GM19239 (cell line): ENCODE results near the gene TGM5.
A peak's percentile ranks its signal among the peaks of the same experiment; 100 is the strongest.
"Not testable (repeated sequence)": the region's sequence is repeated elsewhere in the genome, so short reads cannot be mapped to it uniquely, and the experiment has no call there.

ENCODE experiments used
- DNase-seq: peaks from one replicate; pipeline ENCODE4 v3.0.0; 2011; ENCODE audit warnings: low spot score; ENCODE audit not compliant: insufficient read length
- FAIRE-seq: peaks from 2 replicates; lab custom pipeline; 2011; peaks lifted over from hg19 to GRCh38; lab: Jason Lieb, UNC

Gene TGM5

DNA sequence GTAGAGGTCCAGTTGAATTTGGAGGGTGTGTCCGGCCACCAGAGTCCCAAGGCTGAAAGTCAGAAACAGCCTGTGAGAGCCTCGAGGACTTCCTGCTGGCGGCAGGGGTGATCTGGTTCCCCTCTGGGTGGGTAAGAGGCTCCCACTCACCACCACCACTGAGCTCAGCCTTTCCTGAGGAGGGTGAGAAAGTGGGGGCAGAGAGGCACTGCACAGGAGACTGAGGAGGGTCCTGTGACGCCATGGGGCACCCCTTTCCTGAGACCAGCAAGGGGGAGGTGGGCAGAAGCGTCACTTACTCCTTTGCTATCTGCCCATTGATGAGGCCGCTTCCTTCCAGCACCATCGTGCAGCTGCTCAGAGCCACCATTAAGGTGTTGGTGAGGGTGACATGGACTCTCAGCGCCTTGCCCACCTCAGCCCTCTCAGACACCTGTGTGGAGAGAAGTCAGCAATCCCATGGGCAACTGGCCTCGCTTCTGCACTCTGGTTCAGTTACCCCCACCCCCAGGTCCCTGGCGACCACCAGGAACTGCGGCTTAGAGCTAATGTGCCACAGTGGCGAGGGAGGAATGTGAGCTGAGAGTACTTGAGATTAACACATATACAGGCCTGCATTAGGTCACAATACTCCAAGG is 10.0 kb upstream of the TGM5 start:
- DNase-seq (no peak), FAIRE-seq (no peak)

- FAIRE-seq (no peak), DNase-seq (no peak)
These were observed 9.2 kb upstream of the TGM5 start for GRCh38 chr15:43275740-43276562.

DNA sequence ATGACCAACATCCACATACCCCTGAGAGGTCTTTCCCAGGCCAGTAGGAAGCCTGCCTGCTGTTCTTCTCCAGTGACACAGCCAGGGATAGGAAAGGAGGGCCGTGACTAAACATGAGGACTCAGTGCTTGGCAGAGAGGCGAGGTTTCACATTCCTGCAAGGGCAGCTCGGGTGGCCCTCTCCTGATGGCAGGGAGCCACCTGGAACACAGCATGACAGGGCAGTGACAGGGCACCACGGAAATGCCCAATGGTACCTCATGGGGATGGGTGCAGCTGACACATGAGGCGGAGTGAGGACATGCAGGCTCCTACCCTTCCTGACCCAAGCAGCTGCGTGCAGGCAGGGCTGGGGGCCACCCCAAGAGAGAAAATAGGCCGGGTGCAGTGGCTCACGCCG is 7.4 kb upstream of the TGM5 start:
- no peak for FAIRE-seq

DNA sequence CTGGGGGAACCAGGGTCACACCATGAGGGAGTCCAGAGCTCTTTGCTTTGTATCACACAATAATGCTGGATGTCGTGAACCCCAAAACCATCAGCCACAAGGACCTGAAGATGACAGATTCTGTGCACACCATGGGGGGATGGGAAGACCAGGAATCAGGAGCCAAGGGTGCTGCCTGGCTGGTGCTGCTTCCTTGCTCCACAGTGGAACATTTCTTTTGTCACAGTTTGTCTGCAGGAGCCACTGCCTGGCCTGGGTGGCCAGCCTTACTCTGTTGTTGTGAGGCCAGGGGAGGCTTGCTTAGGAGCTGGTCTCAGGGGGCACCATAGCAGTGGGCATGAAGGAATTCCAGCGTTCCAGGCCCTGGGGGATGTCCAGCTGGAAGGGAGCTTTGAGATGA is 6.5 kb upstream of the TGM5 start:
- DNase-seq (no peak), FAIRE-seq (no peak)

More for the DNA sequence above, 7.4 kb upstream of the TGM5 start:
- DNase-seq: no peak

GRCh38 chr15:43271908-43272307 is 5.2 kb upstream of the TGM5 start:
- FAIRE-seq, DNase-seq: not testable (repeated sequence)

- FAIRE-seq (no peak), DNase-seq (no peak)
These were observed 4.1 kb upstream of the TGM5 start for GRCh38 chr15:43270676-43271306.

DNA sequence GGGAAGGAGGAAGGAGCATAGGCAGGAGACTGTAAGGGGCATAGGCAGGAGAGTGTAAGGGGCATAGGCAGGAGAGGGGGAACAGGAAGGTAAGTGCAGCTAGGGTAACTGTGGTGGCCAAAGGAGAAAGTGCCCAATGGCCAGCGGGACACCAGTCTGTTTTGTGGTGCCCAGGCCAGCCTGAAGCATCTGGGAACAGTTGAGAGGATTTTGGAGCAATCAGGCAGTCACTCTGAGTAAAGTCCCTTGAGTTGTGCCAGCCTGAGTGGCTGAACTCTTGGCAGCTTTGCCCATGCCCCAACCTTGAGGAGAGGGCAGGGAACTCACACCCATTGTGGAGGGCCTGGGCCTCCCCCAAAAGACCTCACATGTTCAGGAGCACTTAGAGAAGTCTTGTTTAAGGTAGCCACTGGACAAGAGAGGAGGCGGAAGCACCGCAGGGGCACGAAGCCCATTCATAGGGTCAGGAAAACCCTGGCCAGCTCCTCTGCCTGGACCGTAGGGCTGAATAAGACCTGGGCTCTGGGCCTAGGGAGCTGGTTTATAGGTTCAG is 3.5 kb upstream of the TGM5 start:
- FAIRE-seq (no peak), DNase-seq (no peak)

- FAIRE-seq (no peak), DNase-seq (peak; percentile 20)
These were observed 1.7 kb upstream of the TGM5 start for GRCh38 chr15:43268111-43269105.

GRCh38 chr15:43267439-43267838 is 711 bp upstream of the TGM5 start:
- DNase-seq: no peak
- no peak for FAIRE-seq

DNA sequence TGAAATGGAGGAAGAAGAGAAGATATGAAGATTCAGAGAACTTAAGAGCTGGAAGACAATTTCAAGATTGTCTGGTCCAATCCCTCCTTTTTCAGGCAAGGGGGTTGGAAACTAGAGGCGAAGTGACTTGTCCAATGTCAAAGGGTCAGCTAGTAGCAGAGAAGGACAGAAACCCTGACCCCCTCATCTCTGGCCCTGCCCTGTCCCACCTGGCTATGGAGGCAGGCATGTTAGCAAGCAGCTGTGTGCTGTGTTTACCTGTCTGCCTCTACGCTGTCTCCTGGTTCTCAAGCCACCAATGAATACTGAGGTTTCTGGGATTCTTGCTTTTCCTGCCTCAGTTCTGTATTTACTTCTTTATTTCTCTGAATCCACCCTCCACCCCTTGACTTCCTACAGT is 342 bp downstream of the TGM5 start:
- DNase-seq (no peak), FAIRE-seq (no peak)

GRCh38 chr15:43260011-43260615 is 6.6 kb downstream of the TGM5 start:
- FAIRE-seq (no peak), DNase-seq (no peak)

DNA sequence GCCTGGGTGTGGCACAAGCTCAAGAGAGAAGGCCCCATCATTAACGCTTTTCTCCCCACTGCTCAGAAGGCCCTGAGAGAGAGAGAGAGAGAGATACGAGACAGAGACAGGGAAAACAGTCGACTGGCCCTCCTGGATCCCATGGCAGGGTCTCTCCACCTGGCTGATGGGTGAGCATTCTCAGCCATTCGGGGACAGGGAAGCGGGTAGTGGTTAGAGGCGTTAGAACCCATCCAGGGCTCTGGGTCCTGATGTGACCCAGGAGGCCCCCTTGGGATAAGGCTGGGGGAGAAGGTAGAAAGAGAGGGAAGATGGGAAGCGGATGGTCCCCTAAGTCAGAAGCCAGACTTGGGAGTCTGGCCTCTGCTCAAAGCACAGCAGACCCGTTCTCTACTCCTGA is 7.9 kb downstream of the TGM5 start:
- DNase-seq: no peak
- FAIRE-seq: no peak

DNA sequence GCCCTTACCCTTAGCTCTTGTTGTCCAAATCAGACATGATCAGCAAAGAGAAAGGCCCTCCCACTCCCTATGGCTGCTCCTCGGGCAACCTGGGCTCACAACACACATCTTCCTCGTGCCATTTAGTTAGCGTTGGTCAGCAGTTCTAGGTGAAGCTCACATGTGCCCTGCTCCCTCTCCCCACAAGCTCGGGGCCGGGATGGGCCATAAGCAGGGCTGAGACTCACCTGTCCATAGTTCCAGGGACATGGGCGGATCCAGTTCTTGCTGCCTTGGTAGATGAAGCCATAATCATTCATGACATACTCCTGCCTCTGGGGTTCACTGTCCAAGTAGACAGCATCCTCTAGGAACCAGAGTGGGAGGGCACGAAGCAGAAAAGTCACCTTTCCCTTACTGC is 10.4 kb downstream of the TGM5 start:
- DNase-seq (no peak), FAIRE-seq (no peak)

DNA sequence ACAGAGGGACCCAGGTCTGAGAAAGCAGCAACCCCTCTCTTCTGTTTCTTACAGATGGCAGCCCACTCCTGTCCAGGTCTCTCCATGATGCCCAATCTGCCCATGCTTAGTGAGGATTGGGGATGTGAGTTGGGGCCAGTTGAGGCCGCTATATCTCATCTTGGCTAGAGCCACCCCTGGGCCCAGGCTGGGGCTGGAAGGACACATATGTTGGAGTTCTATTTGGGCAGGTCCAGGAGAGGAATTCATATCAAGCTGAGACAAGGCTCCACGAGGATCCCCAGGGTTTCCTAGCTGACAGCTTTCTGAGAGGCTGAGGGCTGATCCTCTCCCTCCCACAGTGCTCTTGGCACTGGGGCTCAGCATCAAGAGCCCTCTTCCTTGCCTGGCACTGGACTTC is 11.4 kb downstream of the TGM5 start:
- FAIRE-seq (no peak), DNase-seq (no peak)

DNA sequence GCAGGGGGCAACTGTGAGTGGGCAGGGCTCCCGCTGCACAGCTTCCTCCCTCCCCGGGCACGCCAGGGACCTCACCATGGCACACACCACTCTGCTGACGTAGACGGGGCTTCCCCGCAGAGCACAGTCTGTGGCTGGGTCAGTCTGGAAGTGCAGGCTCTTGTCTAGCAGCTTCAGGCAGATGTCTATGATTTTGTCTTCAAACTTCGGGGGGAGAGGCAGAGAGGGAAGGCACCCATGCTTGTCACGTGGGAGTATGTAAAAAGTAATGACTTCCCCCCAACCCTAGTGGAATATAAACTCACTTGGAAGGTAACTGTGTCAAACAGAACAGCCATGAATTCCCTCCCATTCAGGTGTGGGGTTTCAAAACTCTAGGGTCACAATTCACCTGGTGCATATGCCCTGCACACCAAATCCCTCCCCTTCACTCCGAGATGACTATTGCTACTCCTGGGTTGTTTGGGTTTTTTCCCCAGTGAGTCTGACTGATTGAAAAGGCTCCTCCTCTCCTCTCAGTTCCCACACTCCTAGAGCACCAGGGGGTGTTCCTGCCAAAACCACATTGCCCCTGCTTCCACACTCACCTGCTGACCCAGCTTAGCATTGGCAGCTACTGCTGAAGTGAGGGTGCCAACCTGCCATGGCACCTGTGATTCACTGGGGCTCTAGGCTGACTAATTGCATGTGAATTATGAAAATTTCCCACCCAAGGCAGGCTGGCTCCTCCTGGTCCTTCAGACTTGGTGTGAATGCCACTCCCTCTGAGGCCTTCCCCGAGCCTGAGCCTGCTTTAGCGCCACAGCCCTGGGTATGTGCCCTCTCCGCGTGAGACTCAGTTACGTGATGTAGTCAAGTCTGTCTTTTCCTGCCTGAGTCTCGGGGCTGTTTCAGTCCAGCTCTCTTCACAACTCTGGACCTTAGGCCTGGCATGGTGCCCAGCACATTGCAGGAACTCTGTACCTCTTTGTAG is 13.0 kb downstream of the TGM5 start:
- DNase-seq: no peak
- FAIRE-seq: peak; percentile 91

- FAIRE-seq (peak; percentile 68), DNase-seq (no peak)
These were observed 14.9 kb downstream of the TGM5 start for GRCh38 chr15:43251871-43252250.

- FAIRE-seq (no peak), DNase-seq (no peak)
These were observed 15.4 kb downstream of the TGM5 start for GRCh38 chr15:43251185-43251870.

DNA sequence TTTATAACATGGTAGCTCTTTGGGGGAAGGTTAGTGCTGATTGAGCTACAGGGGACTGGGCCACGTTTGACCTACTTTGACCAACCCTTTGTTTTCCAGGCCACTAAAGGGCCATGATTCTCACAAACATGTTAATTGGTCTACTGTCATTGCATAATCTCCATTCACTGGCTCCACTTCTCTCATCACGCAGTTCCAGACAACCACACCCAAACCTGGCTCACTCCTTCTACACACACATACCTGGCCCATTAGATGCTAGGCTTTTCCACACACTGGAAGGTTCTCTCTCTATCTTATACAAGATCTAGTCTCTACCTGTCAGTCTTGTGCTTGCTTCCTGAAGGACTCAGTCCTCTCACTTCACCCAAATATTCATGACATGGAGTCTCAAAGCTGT is 15.9 kb downstream of the TGM5 start:
- no peak for DNase-seq
- no peak for FAIRE-seq
